CD4-positive, alpha-beta T cell treated with Interleukin-4 for 4 hours (primary cell): Measurements from ENCODE around the gene ERP27.
A peak's percentile ranks its signal among the peaks of the same experiment; 100 is the strongest.

ENCODE experiments used
- DNase-seq: peaks from one replicate; pipeline ENCODE4 v3.0.0-alpha.2; 2020

The ERP27 gene

GRCh38 chr12:14896521-14897169, 41.7 kb downstream of the ERP27 start:
- no peak for DNase-seq

GRCh38 chr12:14893506-14894250, 44.7 kb downstream of the ERP27 start:
- no peak for DNase-seq

GRCh38 chr12:14892726-14893505, 45.4 kb downstream of the ERP27 start:
- DNase-seq: no peak

- no peak for DNase-seq
These were observed 47.6 kb downstream of the ERP27 start for GRCh38 chr12:14890701-14891100.

GRCh38 chr12:14886271-14886670, 52.1 kb downstream of the ERP27 start:
- no peak for DNase-seq

- no peak for DNase-seq
These were observed 52.6 kb downstream of the ERP27 start, which contains the start of gene MGP for GRCh38 chr12:14885718-14886221. Gene MGP, minus strand, starts transcription at chr12:14885854. Its CDS starts 63 bp downstream, at chr12:14885791.

- DNase-seq: peak; percentile 86
These were observed 53.9 kb downstream of the ERP27 start for GRCh38 chr12:14884458-14884878.

- DNase-seq: no peak
These were observed 54.7 kb downstream of the ERP27 start for GRCh38 chr12:14883686-14884085.

GRCh38 chr12:14880890-14881453, 57.4 kb downstream of the ERP27 start:
- DNase-seq: no peak

- no peak for DNase-seq
These were observed 59.0 kb downstream of the ERP27 start for GRCh38 chr12:14879222-14879933.

- DNase-seq: no peak
These were observed 59.8 kb downstream of the ERP27 start for GRCh38 chr12:14878488-14878887.

GRCh38 chr12:14876833-14877232, 61.5 kb downstream of the ERP27 start:
- DNase-seq: no peak

GRCh38 chr12:14874882-14875281, 63.5 kb downstream of the ERP27 start:
- no peak for DNase-seq

GRCh38 chr12:14873440-14874185, 64.7 kb downstream of the ERP27 start:
- DNase-seq: no peak

- no peak for DNase-seq
These were observed 66.5 kb downstream of the ERP27 start for GRCh38 chr12:14871886-14872285.

- DNase-seq: no peak
These were observed 67.1 kb downstream of the ERP27 start for GRCh38 chr12:14871247-14871646.

GRCh38 chr12:14868916-14869506, 69.3 kb downstream of the ERP27 start:
- no peak for DNase-seq
